Thyroid gland (tissue), 4 donors: ENCODE data around the gene TMEM256. TPM values are rescaled to one million over a fixed set of nuclear protein-coding genes. Genes with fewer than 3 reads are reported as not detected.
A peak's percentile ranks its signal among the peaks of the same experiment; 100 is the strongest.

ENCODE experiments used
- DNase-seq, 2 donors: peaks; one replicate each; pipeline ENCODE4 v3.0.0-alpha.2; 2019
- H3K27ac ChIP-seq, 3 donors: fragments of 200-600 bp; sonication (generic); 1 replicate in 2 of 3; 2 replicates in 1 of 3; pipeline ENCODE4 v1.5.1; 2016 to 2019; ENCODE audit warnings: mild to moderate bottlenecking in 1 of 3, moderate library complexity in 1 of 3
- H3K27me3 ChIP-seq: fragments of 200-600 bp; sonication (generic); one replicate; pipeline ENCODE4 v1.5.1; 2019
- H3K36me3 ChIP-seq, 2 donors: fragments of 200-600 bp; sonication (generic); one replicate each; pipeline ENCODE4 v1.5.1; 2016 to 2019
- H3K4me1 ChIP-seq, 2 donors: fragments of 200-600 bp; sonication (generic); one replicate each; pipeline ENCODE4 v1.5.1; 2017 to 2019
- H3K4me3 ChIP-seq, 3 donors: fragments of 200-600 bp; sonication (generic); replicated peaks in 1 of 3; 1 replicate in 2 of 3; 2 replicates in 1 of 3; pipeline ENCODE4 v1.5.1; 2016; ENCODE audit warnings: mild to moderate bottlenecking in 1 of 3
- H3K9me3 ChIP-seq: fragments of 200-600 bp; sonication (generic); one replicate; pipeline ENCODE4 v1.5.1; 2017
- POLR2A ChIP-seq, 2 donors: fragments of 450-650 bp; IDR thresholded peaks; one replicate each; pipeline ENCODE4 v1.6.1; 2017; ENCODE audit warnings: antibody characterized with exemption in 2 of 2, mild to moderate bottlenecking in 2 of 2, moderate library complexity in 1 of 2
- WGBS, 2 donors: methylation state at CpG; one replicate each; pipeline ENCODE4 v1.1.5; 2017; 5-methylcytosine and 5-hydroxymethylcytosine counted together
- intact Hi-C: fragments of 100-400 bp; cut with DNase I; formaldehyde crosslinking; loops from one replicate; pipeline ENCODE4 v1.15.1; 2023
- total RNA-seq, 4 donors: library from RNA; depleted of rRNA; stranded (reverse); fragments of >200 nt; gene quantifications; one replicate each; pipeline ENCODE4 v1.2.3, GENCODE V29; 2016
- TF ChIP-seq, protein P1 (sequence below), 6 experiments: fragments of 200-600 bp in 3 of 6; fragments of 450-650 bp in 3 of 6; sonication (generic) in 3 of 6; IDR thresholded peaks; one replicate each; pipeline ENCODE4 v1.5.1; 2016 to 2019; ENCODE audit warnings: antibody characterized with exemption in 6 of 6, mild to moderate bottlenecking in 2 of 6, inconsistent platforms in 1 of 6, moderate library complexity in 1 of 6

Gene TMEM256
- total RNA-seq, 4 donors from 2014 or later: 27.8 to 133 (median 35.2) TPM

DNA sequence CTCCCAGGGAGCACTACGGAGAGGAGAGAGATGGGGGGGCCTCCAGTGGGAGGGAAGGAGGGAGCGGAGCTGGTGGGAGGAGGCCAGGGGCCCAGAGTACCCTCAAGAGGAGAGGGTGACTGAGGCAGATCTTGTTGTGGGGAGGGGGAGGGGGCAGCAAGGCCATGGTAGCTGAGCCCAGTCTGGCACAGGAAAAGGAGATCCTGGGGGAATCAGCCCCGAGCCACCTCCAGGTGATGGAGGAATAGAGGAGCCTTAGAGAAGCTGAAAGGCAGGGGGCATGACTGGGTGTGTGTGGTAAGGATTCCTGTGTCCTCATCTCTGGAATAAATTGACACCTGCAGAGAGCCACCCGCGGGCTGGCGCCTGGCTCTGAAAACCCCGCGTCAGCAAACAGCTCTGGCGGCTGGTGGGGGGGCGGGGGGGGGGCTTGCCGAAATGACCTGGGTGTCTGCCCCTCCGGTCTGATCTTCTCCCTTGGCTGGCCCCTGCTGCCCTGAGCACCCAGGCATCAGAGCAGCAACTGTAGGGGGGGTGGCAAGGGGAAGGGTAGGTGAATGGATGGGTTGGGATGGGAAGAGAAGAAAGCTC lies 2.4 kb upstream of the TMEM256 start:
- no peak for DNase-seq
- H3K4me3 ChIP-seq: no peak overlapping the region

DNA sequence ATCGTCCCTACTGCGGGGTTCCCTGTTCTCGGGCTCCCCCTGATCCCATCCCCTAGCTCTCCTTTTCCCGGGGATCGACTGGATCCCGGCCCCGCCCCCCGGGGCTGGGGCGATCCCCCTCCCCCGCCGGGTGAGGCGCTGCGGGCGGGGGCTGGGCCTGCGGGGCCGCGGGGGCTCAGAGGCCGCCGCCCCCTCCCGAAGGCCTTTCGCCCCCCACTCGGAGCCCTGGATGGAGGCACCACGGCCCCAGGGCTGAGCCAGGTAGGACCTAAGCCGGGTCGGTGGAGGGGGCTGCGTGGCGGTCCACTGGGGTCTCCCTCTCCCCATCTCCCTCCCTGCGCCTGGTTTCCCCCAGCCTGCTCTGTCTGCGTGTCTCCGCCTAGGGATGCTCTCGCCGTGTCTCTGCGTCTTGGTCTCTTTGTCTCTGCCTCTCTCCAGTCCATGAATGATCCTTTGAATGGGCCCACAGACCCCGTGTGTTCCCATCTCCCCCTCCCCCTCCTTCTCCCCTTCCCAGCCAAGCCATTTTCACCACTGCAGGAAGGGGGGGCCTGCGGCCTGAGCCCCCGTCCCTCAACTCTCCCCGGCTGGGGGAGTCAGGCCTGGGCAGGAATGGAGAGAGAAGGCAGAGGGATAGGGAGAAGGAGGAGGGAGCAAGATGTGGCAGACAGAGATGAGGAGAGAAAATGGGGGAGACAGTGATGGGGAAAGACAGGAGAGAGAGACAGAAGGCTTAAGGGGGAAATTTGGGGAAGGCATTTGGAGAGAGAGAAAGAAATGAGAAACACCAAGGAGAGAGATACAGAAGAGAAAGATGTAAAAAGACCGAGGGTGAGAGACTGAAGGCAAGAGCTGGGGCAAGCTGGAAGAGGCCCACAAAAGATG lies 1.7 kb upstream of the TMEM256 start:
- peak overlapping the region; percentile 55 to 84 (median 81) for H3K27ac ChIP-seq
- no peak for TF ChIP-seq POLR2A (IDR thresholded peaks at IDR 0.05)
- TF ChIP-seq, protein P1, sequence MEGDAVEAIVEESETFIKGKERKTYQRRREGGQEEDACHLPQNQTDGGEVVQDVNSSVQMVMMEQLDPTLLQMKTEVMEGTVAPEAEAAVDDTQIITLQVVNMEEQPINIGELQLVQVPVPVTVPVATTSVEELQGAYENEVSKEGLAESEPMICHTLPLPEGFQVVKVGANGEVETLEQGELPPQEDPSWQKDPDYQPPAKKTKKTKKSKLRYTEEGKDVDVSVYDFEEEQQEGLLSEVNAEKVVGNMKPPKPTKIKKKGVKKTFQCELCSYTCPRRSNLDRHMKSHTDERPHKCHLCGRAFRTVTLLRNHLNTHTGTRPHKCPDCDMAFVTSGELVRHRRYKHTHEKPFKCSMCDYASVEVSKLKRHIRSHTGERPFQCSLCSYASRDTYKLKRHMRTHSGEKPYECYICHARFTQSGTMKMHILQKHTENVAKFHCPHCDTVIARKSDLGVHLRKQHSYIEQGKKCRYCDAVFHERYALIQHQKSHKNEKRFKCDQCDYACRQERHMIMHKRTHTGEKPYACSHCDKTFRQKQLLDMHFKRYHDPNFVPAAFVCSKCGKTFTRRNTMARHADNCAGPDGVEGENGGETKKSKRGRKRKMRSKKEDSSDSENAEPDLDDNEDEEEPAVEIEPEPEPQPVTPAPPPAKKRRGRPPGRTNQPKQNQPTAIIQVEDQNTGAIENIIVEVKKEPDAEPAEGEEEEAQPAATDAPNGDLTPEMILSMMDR (IDR thresholded peaks at IDR 0.05): no peak
- intact Hi-C loops: no loop called here
- WGBS, 2 donors: 23 to 24% methylated on average over 19 to 22 of the region's 38 CpGs
- H3K4me3 ChIP-seq: peak overlapping the region in 2 of 3 donors; percentile 42 to 57
- no peaks in the 10 kb centered on the region for H3K36me3 ChIP-seq
- no peak for DNase-seq
- H3K27me3 ChIP-seq: no peaks in the 10 kb centered on the region
- H3K9me3 ChIP-seq: no peaks in the 10 kb centered on the region
- H3K4me1 ChIP-seq: peaks cover 9 to 19% of the 10 kb centered on the region in 2 donors

More for the DNA sequence above, 2.4 kb upstream of the TMEM256 start:
- Histone ChIP-seq H3K36me3 (no peaks in the 10 kb centered on the region), H3K9me3 (no peaks in the 10 kb centered on the region), H3K27ac (peak overlapping the region in 1 of 3 donors; percentile 81), H3K4me1 (peaks cover 9 to 19% of the 10 kb centered on the region in 2 donors), H3K27me3 (no peaks in the 10 kb centered on the region)
- 35 to 64% methylated on average over 4 to 7 of the region's 12 CpGs for WGBS, 2 donors
- TF ChIP-seq, protein P1 (IDR thresholded peaks at IDR 0.05): no peak
- no peak for TF ChIP-seq POLR2A (IDR thresholded peaks at IDR 0.05)
- intact Hi-C loops: no loop called here

DNA sequence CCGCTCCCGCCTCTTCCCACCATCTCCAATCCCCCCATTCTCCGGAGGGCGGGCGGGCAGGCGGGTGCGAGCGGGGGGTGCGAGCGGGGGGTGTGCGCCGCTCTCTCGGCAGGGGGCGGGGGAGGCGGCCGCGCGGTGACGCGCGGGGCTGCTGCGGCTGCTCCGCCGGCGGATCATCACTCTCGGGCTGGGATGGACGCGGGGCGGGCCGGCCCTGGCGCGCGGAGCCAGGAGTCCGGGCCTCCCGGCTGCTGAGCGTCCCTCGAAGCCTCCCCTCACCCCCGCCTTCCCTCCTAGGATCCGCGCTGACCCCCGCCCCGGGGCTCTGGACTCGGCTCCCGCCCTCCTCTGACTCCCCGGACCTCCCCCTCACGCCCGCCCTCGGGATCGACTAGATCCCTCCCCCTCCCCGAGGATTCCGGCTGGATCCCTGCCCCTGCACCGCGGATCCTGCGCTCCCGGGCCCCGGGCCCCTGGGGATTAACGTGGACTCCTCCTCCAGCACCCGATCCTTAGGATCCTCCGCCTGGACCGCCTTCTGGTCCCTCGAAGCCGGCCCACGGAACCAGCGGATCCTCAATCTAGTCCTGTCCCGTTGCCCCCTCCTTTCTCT lies 946 bp upstream of the TMEM256 start:
- Histone ChIP-seq H3K4me1 (peaks cover 9 to 19% of the 10 kb centered on the region in 2 donors), H3K27ac (peak overlapping the region; percentile 55 to 84 (median 81)), H3K4me3 (peak overlapping the region; percentile 42 to 57 (median 47)), H3K9me3 (no peaks in the 10 kb centered on the region), H3K27me3 (no peaks in the 10 kb centered on the region), H3K36me3 (no peaks in the 10 kb centered on the region)
- intact Hi-C loops: no loop called here
- 1% methylated on average over 12 to 26 of the region's 65 CpGs for WGBS, 2 donors
- peak; percentile 35 to 41 for DNase-seq
- no peak for TF ChIP-seq POLR2A (IDR thresholded peaks at IDR 0.05)
- TF ChIP-seq, protein P1 (IDR thresholded peaks at IDR 0.05): no peak

DNA sequence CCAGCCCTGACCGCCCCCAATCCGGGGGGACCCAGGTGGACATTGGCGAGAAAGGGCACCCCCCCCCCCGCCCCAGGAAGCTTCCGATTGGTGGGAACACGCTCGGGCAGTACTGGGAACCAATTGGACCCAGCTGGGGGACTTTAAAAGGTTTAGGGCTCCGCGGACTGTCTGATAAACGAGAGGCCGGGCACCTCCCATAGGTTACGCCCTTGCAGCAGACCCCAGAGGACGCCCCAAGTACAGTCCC lies 245 bp downstream of the TMEM256 start:
- Histone ChIP-seq H3K27me3 (no peaks in the 10 kb centered on the region), H3K9me3 (no peaks in the 10 kb centered on the region), H3K4me3 (peak overlapping the region in 2 of 3 donors; percentile 59 to 64), H3K27ac (peak overlapping the region; percentile 81 to 84 (median 81)), H3K36me3 (no peaks in the 10 kb centered on the region), H3K4me1 (peaks cover 9 to 19% of the 10 kb centered on the region in 2 donors)
- intact Hi-C loops: no loop called here
- no peak for DNase-seq
- WGBS, 2 donors: 0% methylated on average over 4 to 11 of the region's 13 CpGs
- TF ChIP-seq POLR2A (IDR thresholded peaks at IDR 0.05): no peak
- TF ChIP-seq, protein P1 (IDR thresholded peaks at IDR 0.05): no peak
